GM12875 (cell line): ENCODE results near the gene RARG.

Experiments used
- H3K4me3 ChIP-seq: one replicate; pipeline ENCODE4 v1.5.1; 2011; ENCODE audit warnings: low read depth, low read length, control low read depth
- TF ChIP-seq, protein P1 (sequence below): IDR thresholded peaks from 2 replicates; pipeline ENCODE4 v1.5.1; 2011; ENCODE audit warnings: low read depth, mild to moderate bottlenecking, control low read depth, inconsistent platforms, low read length, moderate library complexity, borderline replicate concordance; ENCODE audit not compliant: insufficient read depth

Gene RARG

GRCh38 chr12:53211476-53212381, 20.3 kb downstream of the RARG start:
- TF ChIP-seq, protein P1, sequence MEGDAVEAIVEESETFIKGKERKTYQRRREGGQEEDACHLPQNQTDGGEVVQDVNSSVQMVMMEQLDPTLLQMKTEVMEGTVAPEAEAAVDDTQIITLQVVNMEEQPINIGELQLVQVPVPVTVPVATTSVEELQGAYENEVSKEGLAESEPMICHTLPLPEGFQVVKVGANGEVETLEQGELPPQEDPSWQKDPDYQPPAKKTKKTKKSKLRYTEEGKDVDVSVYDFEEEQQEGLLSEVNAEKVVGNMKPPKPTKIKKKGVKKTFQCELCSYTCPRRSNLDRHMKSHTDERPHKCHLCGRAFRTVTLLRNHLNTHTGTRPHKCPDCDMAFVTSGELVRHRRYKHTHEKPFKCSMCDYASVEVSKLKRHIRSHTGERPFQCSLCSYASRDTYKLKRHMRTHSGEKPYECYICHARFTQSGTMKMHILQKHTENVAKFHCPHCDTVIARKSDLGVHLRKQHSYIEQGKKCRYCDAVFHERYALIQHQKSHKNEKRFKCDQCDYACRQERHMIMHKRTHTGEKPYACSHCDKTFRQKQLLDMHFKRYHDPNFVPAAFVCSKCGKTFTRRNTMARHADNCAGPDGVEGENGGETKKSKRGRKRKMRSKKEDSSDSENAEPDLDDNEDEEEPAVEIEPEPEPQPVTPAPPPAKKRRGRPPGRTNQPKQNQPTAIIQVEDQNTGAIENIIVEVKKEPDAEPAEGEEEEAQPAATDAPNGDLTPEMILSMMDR, result peak; percentile 79
- no peak overlapping the region for H3K4me3 ChIP-seq

GRCh38 chr12:53210843-53211242, 21.2 kb downstream of the RARG start:
- no peak overlapping the region for H3K4me3 ChIP-seq
- TF ChIP-seq, protein P1, result no peak

DNA sequence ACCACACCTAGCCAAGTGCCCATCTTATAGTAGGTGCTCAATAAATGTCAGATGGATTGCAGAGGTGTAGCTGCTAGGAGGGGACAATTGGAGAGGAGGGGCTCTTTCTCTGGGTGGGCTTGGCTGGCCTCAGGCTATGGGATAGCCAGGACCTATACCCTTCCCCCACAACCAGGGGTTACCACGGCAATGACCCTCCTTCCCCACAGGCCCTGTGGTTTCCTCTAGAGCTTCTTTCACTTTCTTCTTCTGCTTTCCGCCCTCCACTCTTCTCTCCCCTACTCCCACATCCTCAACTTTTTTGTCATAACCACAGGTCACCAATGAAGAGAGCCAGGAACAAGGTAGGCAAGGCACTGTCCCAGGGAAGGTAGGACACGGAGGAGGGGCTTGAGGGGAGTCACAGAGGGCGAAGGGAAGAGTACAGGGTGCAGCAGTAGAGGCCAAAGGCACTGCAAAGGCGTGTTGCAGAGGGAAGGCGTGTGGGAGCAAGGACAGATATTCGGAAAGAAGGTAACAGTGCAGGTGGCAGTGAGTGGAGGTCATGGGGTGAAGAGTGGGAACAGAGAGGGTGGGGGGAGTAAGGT, 23.0 kb downstream of the RARG start:
- H3K4me3 ChIP-seq, result peak overlapping the region; percentile 48
- TF ChIP-seq, protein P1, result no peak

DNA sequence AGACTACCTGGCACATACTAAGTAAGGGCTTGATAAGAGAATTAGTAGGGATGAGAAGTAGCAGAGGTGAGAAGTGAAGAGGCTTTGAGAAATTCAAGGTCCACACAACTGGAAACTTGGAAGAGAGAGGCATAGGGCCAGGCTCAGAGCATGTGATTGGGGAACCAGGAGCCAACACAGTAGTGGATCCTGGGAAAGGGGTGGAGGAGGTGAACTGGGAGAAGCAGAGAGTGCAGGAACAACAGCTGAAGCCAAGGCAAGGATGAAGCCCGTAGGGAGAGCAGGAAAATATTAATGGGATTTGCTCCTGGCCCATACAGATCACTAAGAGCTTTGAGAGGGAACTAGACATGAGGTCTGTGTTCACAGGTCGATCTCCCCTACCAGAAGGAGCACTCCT, 23.6 kb downstream of the RARG start:
- TF ChIP-seq, protein P1, result no peak
- H3K4me3 ChIP-seq, result no peak overlapping the region

DNA sequence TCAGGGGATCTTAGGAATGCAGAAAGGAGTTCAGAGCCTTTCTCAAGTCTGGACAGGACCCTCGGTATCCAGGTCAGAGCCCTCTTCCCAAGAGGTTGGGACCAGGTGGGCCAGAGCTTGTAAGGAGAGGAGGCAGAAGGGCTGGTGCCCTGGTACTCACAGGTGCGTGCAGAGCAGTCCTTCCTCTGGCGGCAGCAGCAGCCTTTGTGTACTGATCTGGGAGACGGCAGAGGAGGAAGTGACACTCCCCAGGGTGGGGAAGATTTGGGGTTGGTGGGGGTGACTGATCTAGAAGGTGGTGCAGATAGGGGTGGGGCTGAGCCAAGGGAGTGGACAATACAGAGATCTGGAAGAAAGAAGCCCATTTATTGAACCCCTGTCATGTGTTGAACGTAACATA, 25.0 kb downstream of the RARG start, which contains the start of gene ITGB7:
TSS of gene ITGB7 (minus strand) at position 210 of the 400 bp plus-strand sequence. CDS start 6,808 bp downstream, outside the sequence.
- H3K4me3 ChIP-seq, result peak within 1 kb of the TSS; percentile 95
- TF ChIP-seq, protein P1, result no peak

DNA sequence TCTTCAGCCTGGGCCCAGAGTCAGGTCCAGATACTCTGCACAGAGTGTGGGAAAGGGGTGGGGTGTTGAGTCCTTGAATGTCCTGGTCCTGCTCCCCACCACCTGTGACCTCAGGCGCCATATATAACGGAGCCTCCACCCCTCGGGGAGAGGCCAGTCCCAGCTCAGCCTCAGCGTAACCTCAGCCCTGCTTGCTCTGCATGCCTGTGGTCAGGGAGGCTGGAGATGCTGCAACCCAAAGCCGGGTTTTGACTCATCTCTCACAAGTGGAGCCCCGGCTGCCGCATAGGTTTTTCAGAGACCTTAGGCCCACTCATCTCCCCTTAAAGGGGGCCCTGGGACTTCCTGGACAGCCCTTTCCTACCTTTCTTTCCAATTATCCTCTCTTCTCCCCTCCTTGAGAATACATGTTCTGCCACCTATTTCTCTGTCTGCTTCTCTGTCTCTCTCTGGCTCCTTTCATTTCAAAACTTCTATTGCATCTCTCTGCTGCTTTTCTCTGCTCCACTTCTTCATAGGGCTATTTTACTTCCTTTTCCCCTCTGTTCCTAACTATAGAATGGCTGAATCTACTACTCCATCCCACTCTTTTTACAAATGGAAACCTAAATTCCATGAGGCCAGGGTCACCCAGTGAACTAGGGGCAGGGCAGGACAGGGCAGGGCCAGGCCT, 26.1 kb downstream of the RARG start:
- TF ChIP-seq, protein P1, result no peak
- H3K4me3 ChIP-seq, result peak overlapping the region; percentile 95
